Measurements from ENCODE around the gene PRR36.

DNA sequence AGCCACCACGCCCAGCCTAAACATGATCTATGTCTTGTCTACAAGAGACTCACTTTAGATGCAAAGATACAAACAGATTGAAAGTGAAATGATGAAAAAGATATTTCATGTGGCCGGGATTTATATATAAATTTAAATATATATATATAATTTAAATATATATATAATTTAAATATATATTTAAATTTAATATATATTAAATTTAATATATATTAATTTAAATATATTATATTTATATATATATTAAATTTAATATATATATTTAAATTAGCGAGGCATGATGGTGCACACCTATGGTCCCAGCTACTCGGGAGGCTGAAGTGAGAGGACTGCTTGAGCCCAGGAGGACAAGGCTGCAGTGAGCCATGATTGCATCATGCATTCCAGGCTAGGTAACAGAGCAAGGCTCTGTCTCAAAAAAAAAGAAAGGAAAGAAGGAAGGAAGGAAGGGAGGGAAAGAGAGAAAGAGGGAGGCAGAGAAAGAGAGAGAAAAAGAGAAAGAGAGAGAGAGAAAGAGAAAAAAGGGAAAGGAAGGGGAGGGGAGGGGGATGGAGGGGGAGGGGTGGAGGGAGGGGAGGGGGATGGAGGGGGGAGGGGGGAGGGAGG lies 51.2 kb downstream of the PRR36 start:
- TF ChIP-seq, protein P1, sequence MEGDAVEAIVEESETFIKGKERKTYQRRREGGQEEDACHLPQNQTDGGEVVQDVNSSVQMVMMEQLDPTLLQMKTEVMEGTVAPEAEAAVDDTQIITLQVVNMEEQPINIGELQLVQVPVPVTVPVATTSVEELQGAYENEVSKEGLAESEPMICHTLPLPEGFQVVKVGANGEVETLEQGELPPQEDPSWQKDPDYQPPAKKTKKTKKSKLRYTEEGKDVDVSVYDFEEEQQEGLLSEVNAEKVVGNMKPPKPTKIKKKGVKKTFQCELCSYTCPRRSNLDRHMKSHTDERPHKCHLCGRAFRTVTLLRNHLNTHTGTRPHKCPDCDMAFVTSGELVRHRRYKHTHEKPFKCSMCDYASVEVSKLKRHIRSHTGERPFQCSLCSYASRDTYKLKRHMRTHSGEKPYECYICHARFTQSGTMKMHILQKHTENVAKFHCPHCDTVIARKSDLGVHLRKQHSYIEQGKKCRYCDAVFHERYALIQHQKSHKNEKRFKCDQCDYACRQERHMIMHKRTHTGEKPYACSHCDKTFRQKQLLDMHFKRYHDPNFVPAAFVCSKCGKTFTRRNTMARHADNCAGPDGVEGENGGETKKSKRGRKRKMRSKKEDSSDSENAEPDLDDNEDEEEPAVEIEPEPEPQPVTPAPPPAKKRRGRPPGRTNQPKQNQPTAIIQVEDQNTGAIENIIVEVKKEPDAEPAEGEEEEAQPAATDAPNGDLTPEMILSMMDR (IDR thresholded peaks at IDR 0.05) = no peak
- no peak for TF ChIP-seq POLR2A (IDR thresholded peaks at IDR 0.05)
